BLaER1 treated with 17β-estradiol and CSF1 and Interleukin-3, amounts not matched to agents 10 nM and 100 nM (cell line): ENCODE data around the gene SGIP1.

ENCODE experiments used
- H3K27ac ChIP-seq, 11 experiments: shearing (Covaris generic); formaldehyde crosslinking; 2 replicates each; pipeline ENCODE4 v1.8.1; 2022
- H3K27me3 ChIP-seq, 11 experiments: shearing (Covaris generic); formaldehyde crosslinking; 2 replicates each; pipeline ENCODE4 v1.8.1; 2022
- H3K36me3 ChIP-seq, 11 experiments: shearing (Covaris generic); formaldehyde crosslinking; 2 replicates each; pipeline ENCODE4 v1.8.1; 2022
- H3K4me1 ChIP-seq, 10 experiments: shearing (Covaris generic); formaldehyde crosslinking; 2 replicates each; pipeline ENCODE4 v1.8.1; 2022
- H3K4me2 ChIP-seq, 11 experiments: shearing (Covaris generic); formaldehyde crosslinking; 2 replicates each; pipeline ENCODE4 v1.8.1; 2022
- H3K4me3 ChIP-seq, 10 experiments: shearing (Covaris generic); formaldehyde crosslinking; 2 replicates each; pipeline ENCODE4 v1.8.1; 2022
- H3K9ac ChIP-seq, 11 experiments: shearing (Covaris generic); formaldehyde crosslinking; 2 replicates each; pipeline ENCODE4 v1.8.1; 2022
- H3K9me3 ChIP-seq, 11 experiments: shearing (Covaris generic); formaldehyde crosslinking; replicated peaks in 1 of 11; 2 replicates each; pipeline ENCODE4 v1.8.1; 2022
- H4K20me1 ChIP-seq, 11 experiments: shearing (Covaris generic); formaldehyde crosslinking; 2 replicates each; pipeline ENCODE4 v1.8.1; 2022
- Cebpa-rat ChIP-seq, 11 experiments: shearing (Covaris generic); IDR thresholded peaks; 2 replicates each; pipeline ENCODE4 v1.8.1; 2022

SGIP1 gene

GRCh38 chr1:66685670-66686069 is 151.7 kb downstream of the SGIP1 start:
- peaks cover 0 to 8% (median under 1%) of the 10 kb centered on the region in 10 experiments; a peak in 8 of 20 replicates for H3K4me1 ChIP-seq
- H3K4me2 ChIP-seq = no peak overlapping the region
- no peak overlapping the region for H3K27ac ChIP-seq
- no peak overlapping the region for H3K4me3 ChIP-seq
- no peaks in the 10 kb centered on the region for H3K27me3 ChIP-seq
- no peak for TF ChIP-seq Cebpa-rat (IDR thresholded peaks at IDR 0.05)
- H3K9me3 ChIP-seq = peaks cover 0 to 15% (median 5%) of the 10 kb centered on the region in 11 experiments; a peak in 8 of 22 replicates
- H3K36me3 ChIP-seq = no peaks in the 10 kb centered on the region
- H4K20me1 ChIP-seq = no peaks in the 10 kb centered on the region
- no peak overlapping the region for H3K9ac ChIP-seq

GRCh38 chr1:66686406-66686805 is 152.5 kb downstream of the SGIP1 start:
- no peak overlapping the region for H3K9ac ChIP-seq
- no peak overlapping the region for H3K27ac ChIP-seq
- H3K36me3 ChIP-seq = no peaks in the 10 kb centered on the region
- TF ChIP-seq Cebpa-rat (IDR thresholded peaks at IDR 0.05) = no peak
- no peak overlapping the region for H3K4me2 ChIP-seq
- peaks cover 0 to 15% (median 5%) of the 10 kb centered on the region in 11 experiments; a peak in 8 of 22 replicates for H3K9me3 ChIP-seq
- no peaks in the 10 kb centered on the region for H4K20me1 ChIP-seq
- peaks cover 0 to 12% (median 2%) of the 10 kb centered on the region in 10 experiments; a peak in 8 of 20 replicates for H3K4me1 ChIP-seq
- no peaks in the 10 kb centered on the region for H3K27me3 ChIP-seq
- H3K4me3 ChIP-seq = no peak overlapping the region

- Histone ChIP-seq H3K9me3 (peaks cover 0 to 15% (median 5%) of the 10 kb centered on the region in 11 experiments; a peak in 8 of 22 replicates), H4K20me1 (no peaks in the 10 kb centered on the region), H3K27ac (no peak overlapping the region), H3K27me3 (no peaks in the 10 kb centered on the region), H3K4me3 (no peak overlapping the region), H3K36me3 (no peaks in the 10 kb centered on the region), H3K9ac (no peak overlapping the region), H3K4me2 (no peak overlapping the region), H3K4me1 (peaks cover 0 to 13% (median 2%) of the 10 kb centered on the region in 10 experiments; a peak in 9 of 20 replicates)
- TF ChIP-seq Cebpa-rat (IDR thresholded peaks at IDR 0.05) = no peak
Measured at GRCh38 chr1:66687358-66687757, 153.4 kb downstream of the SGIP1 start.

- Histone ChIP-seq H3K9ac (no peak overlapping the region), H3K36me3 (no peaks in the 10 kb centered on the region), H3K4me2 (peak overlapping the region in 3 of 11 experiments; percentile 1 to 27 (median 2); a peak in 4 of 22 replicates), H4K20me1 (no peaks in the 10 kb centered on the region), H3K4me1 (peaks cover 0 to 15% (median 2%) of the 10 kb centered on the region in 10 experiments; a peak in 9 of 20 replicates), H3K27ac (no peak overlapping the region), H3K27me3 (no peaks in the 10 kb centered on the region), H3K4me3 (no peak overlapping the region), H3K9me3 (peaks cover 0 to 15% (median 5%) of the 10 kb centered on the region in 11 experiments; a peak in 8 of 22 replicates)
- no peak for TF ChIP-seq Cebpa-rat (IDR thresholded peaks at IDR 0.05)
Measured at GRCh38 chr1:66690666-66691381, 156.9 kb downstream of the SGIP1 start.

- Histone ChIP-seq H3K36me3 (no peaks in the 10 kb centered on the region), H3K4me1 (peaks cover 0 to 15% (median 2%) of the 10 kb centered on the region in 10 experiments; a peak in 9 of 20 replicates), H3K9ac (no peak overlapping the region), H3K9me3 (peaks cover 0 to 15% (median 5%) of the 10 kb centered on the region in 11 experiments; a peak in 8 of 22 replicates), H3K27me3 (no peaks in the 10 kb centered on the region), H3K4me3 (no peak overlapping the region), H3K27ac (no peak overlapping the region), H4K20me1 (no peaks in the 10 kb centered on the region), H3K4me2 (no peak overlapping the region)
- no peak; a peak in 1 of 22 replicates for TF ChIP-seq Cebpa-rat (IDR thresholded peaks at IDR 0.05)
Measured at GRCh38 chr1:66692681-66693080, 158.7 kb downstream of the SGIP1 start.

- Histone ChIP-seq H3K36me3 (no peaks in the 10 kb centered on the region), H3K27ac (no peak overlapping the region), H3K9me3 (peaks cover 0 to 14% (median 5%) of the 10 kb centered on the region in 11 experiments; a peak in 8 of 22 replicates), H3K4me3 (no peak overlapping the region), H3K27me3 (no peaks in the 10 kb centered on the region), H3K4me2 (no peak overlapping the region), H3K9ac (no peak overlapping the region), H3K4me1 (peaks cover 0 to 15% (median 2%) of the 10 kb centered on the region in 10 experiments; a peak in 9 of 20 replicates), H4K20me1 (no peaks in the 10 kb centered on the region)
- no peak for TF ChIP-seq Cebpa-rat (IDR thresholded peaks at IDR 0.05)
Measured at GRCh38 chr1:66693856-66694255, 159.9 kb downstream of the SGIP1 start.

- Histone ChIP-seq H3K27me3 (no peaks in the 10 kb centered on the region), H3K9ac (no peak overlapping the region), H3K4me2 (no peak overlapping the region), H3K4me3 (no peak overlapping the region), H3K9me3 (peaks cover 0 to 2% (median 0%) of the 10 kb centered on the region in 11 experiments; a peak in 3 of 22 replicates), H3K36me3 (no peaks in the 10 kb centered on the region), H3K27ac (no peak overlapping the region), H4K20me1 (no peaks in the 10 kb centered on the region), H3K4me1 (peaks cover 0 to 11% (median 2%) of the 10 kb centered on the region in 10 experiments; a peak in 9 of 20 replicates)
- TF ChIP-seq Cebpa-rat (IDR thresholded peaks at IDR 0.05) = no peak
Measured at GRCh38 chr1:66695116-66695515, 161.2 kb downstream of the SGIP1 start.

- Histone ChIP-seq H4K20me1 (no peaks in the 10 kb centered on the region), H3K4me2 (no peak overlapping the region), H3K9me3 (no peaks in the 10 kb centered on the region), H3K4me1 (peaks cover 0 to 4% (median 0%) of the 10 kb centered on the region in 10 experiments; a peak in 3 of 20 replicates), H3K27ac (no peak overlapping the region), H3K36me3 (no peaks in the 10 kb centered on the region), H3K9ac (no peak overlapping the region), H3K27me3 (no peaks in the 10 kb centered on the region), H3K4me3 (no peak overlapping the region)
- TF ChIP-seq Cebpa-rat (IDR thresholded peaks at IDR 0.05) = no peak
Measured at GRCh38 chr1:66696771-66697170, 162.8 kb downstream of the SGIP1 start.

- H3K4me3 ChIP-seq = no peak overlapping the region
- H3K27me3 ChIP-seq = no peaks in the 10 kb centered on the region
- no peak overlapping the region for H3K27ac ChIP-seq
- peaks cover 0 to 12% (median 0%) of the 10 kb centered on the region in 10 experiments; a peak in 6 of 20 replicates for H3K4me1 ChIP-seq
- TF ChIP-seq Cebpa-rat (IDR thresholded peaks at IDR 0.05) = no peak
- no peaks in the 10 kb centered on the region for H3K36me3 ChIP-seq
- no peak overlapping the region for H3K4me2 ChIP-seq
- H3K9ac ChIP-seq = no peak overlapping the region
- H4K20me1 ChIP-seq = no peaks in the 10 kb centered on the region
- H3K9me3 ChIP-seq = no peaks in the 10 kb centered on the region
Measured at GRCh38 chr1:66699213-66699612, 165.3 kb downstream of the SGIP1 start.
